ENCODE results near the gene ZNF845.
"Not testable (repeated sequence)": the region's sequence is repeated elsewhere in the genome, so short reads cannot be mapped to it uniquely, and the experiment has no call there.

ZNF845 gene

DNA sequence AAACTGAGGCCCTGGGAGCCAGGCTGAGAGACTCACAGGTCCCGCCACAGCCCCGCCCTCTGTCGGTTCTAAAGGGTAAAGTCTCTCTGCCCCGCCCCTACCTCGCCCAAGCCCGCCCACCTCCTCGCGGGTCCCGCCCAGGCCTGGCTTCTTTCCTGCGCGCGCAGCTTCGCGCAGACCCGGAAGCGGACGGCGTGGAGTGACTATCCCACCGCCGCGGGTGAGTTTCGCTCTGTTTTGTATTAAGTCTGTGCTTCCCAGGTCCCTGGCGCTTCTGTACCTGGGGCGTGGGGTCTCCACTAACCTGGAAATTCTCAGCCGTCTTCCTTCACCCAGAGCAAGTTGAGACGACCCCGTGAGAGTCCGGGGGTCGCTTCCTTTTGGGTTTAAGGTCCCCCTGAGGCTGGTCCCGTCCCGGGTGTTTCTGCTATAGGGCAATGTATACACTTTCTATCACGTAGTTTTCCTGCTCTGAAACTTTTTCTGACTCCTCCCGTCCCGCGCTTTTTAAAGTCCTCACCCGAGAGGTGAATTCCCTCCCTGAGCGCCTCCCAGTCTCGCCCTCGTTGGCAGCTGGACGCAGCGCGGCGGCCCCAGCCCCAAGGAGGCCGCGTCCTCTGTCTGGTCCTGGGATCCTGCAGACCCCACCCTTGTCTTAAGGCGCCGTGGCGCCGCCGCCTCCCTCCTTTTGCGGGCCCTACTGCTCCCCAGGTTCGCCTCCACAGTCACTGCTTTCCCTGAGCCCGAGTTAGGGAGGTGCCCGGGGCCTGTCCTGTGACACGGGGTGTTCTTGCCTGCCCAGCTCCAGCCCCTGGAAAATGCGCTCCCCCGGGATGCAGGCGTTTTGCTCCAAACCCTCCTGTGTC lies 61.7 kb downstream of the ZNF845 start, which contains the start of gene ZNF765:
Gene ZNF765 (plus strand): TSS at position 176 of the 866 bp plus-strand sequence. CDS start 2,867 bp downstream, outside the sequence.
- peak; percentile 61 for DNase-seq (ENCODE audit: low read depth)
- TF ChIP-seq, protein P1, sequence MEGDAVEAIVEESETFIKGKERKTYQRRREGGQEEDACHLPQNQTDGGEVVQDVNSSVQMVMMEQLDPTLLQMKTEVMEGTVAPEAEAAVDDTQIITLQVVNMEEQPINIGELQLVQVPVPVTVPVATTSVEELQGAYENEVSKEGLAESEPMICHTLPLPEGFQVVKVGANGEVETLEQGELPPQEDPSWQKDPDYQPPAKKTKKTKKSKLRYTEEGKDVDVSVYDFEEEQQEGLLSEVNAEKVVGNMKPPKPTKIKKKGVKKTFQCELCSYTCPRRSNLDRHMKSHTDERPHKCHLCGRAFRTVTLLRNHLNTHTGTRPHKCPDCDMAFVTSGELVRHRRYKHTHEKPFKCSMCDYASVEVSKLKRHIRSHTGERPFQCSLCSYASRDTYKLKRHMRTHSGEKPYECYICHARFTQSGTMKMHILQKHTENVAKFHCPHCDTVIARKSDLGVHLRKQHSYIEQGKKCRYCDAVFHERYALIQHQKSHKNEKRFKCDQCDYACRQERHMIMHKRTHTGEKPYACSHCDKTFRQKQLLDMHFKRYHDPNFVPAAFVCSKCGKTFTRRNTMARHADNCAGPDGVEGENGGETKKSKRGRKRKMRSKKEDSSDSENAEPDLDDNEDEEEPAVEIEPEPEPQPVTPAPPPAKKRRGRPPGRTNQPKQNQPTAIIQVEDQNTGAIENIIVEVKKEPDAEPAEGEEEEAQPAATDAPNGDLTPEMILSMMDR (IDR thresholded peaks at IDR 0.05; ENCODE audit: control insufficient read depth, insufficient read depth, low read depth, low read length, missing control alignments) = peak; percentile 60

DNA sequence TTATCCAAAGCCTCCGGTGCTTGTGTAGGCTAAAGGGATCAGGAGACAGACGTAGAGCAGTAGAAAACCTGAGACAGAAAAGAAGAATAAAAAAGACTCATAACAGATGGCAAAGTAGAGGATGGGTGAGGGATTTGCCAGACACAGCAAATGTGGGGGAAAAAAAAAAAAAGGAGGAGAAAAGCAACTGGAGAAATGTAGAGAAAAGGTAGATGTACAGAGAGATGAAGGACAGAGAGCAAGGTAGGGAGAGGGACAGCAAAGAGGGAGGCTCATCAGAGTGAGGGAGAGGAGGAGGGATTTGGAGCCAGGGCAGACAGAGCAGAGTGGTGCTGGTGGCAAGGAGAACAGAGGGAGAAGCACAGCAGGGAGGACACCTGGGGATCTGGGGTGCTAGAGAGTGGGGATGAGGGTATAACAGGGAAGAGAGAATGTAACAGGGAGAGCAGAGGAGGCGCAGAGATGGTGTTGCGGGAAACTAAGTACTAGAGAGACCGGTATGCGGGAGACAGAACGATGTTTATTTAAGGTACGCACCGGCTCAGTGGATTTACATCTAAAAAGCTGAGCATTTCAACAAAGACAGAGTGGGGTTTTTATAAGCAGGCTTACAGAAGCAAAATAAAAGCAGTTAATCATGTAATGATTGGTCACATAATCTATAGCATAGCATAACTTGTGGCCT lies 62.4 kb downstream of the ZNF845 start:
- H3K4me3 ChIP-seq (ENCODE audit: control insufficient read depth, low read depth, low read length) = peak overlapping the region; percentile 73
- DNase-seq (ENCODE audit: low read depth) = not testable (repeated sequence)

More for the DNA sequence above, 61.7 kb downstream of the ZNF845 start, which contains the start of gene ZNF765:
- peak within 1 kb of the TSS; percentile 73 for H3K4me3 ChIP-seq (ENCODE audit: control insufficient read depth, low read depth, low read length)

DNA sequence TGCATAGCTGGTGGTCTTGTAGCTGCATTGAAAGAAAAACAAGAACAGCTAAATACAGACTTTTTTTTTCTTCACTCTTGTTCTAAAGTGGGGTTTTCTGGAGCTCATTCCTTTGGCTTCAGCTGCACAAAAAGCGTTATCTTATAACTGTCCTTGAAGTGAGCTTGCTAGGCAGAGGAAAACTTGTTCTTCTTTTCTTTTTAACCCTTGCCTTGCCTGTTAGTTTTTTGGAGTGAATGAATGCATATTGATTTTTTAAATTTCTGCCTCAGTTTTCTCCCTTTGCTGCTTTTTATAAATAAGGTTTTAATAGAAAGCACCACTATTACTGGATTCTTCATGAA lies 62.9 kb downstream of the ZNF845 start:
- H3K4me3 ChIP-seq (ENCODE audit: control insufficient read depth, low read depth, low read length) = no peak overlapping the region
- TF ChIP-seq, protein P1 (IDR thresholded peaks at IDR 0.05; ENCODE audit: control insufficient read depth, insufficient read depth, low read depth, low read length, missing control alignments) = no peak
- DNase-seq (ENCODE audit: low read depth) = no peak

DNA sequence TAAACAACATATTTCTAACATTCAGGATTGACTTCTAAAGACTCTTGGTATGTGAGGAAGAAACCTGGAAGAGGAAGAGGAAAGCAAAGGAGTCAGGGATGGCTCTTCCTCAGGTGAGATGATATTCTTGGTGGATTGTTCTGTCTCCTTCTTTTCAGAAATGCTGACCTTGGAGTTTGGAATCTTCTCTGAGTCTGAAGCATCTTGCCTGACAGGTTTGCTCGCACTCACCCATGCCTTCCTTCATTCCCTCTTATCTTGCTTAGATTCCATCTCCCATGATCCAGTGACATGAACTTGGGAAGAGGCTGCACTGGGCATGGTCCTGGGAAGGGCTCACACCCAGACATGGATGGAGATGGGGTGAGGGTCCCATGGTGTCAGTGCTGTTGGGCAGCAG lies 64.4 kb downstream of the ZNF845 start:
- not testable (repeated sequence) for H3K4me3 ChIP-seq (ENCODE audit: control insufficient read depth, low read depth, low read length); DNase-seq (ENCODE audit: low read depth)

Data from AG09309 (cell line).